SU-DHL-6 (cell line): ENCODE results near the gene CD244.

Source experiments
- CTCF ChIP-seq: fragments of 200-600 bp; sonication (generic); IDR thresholded peaks from one replicate; pipeline ENCODE4 v1.5.1; 2017; ENCODE audit warnings: antibody characterized with exemption, mild to moderate bottlenecking, low read length, moderate library complexity; ENCODE audit not compliant: insufficient read depth, poor library complexity, severe bottlenecking
- EZH2phosphoT487 ChIP-seq: fragments of 200-600 bp; sonication (generic), shearing (Covaris generic); conservative IDR thresholded peaks from 2 replicates; pipeline ENCODE4 v1.6.1; 2018; ENCODE audit warnings: mild to moderate bottlenecking, antibody characterized with exemption, low read length, moderate library complexity, mixed read lengths

GRCh38 chr1:160884579-160884978, 21.9 kb upstream of the CD244 start:
- TF ChIP-seq CTCF (no peak), EZH2phosphoT487 (no peak)
